COLO668 (cell line): ENCODE data around the gene TMPRSS15.

Source experiments
- DNase-seq: peaks from one replicate; lab custom pipeline; 2025; ENCODE audit not compliant: unreplicated experiment; lab: John Stamatoyannopoulos, UW

TMPRSS15 gene

GRCh38 chr21:18350216-18350615 is 53.4 kb downstream of the TMPRSS15 start:
- no peak for DNase-seq

- no peak for DNase-seq
These were observed 54.1 kb downstream of the TMPRSS15 start for GRCh38 chr21:18349468-18349867.

- no peak for DNase-seq
These were observed 63.1 kb downstream of the TMPRSS15 start for GRCh38 chr21:18340387-18340942.

GRCh38 chr21:18335651-18336236 is 67.8 kb downstream of the TMPRSS15 start:
- DNase-seq: no peak

- DNase-seq: no peak
These were observed 69.5 kb downstream of the TMPRSS15 start for GRCh38 chr21:18334066-18334465.

GRCh38 chr21:18318156-18318555 is 85.4 kb downstream of the TMPRSS15 start:
- DNase-seq: no peak

GRCh38 chr21:18298228-18298627 is 105.4 kb downstream of the TMPRSS15 start:
- DNase-seq: no peak

- no peak for DNase-seq
These were observed 109.5 kb downstream of the TMPRSS15 start for GRCh38 chr21:18294100-18294499.

- DNase-seq: no peak
These were observed 113.7 kb downstream of the TMPRSS15 start for GRCh38 chr21:18289876-18290275.

- DNase-seq: no peak
These were observed 118.2 kb downstream of the TMPRSS15 start for GRCh38 chr21:18285379-18285778.

GRCh38 chr21:18275781-18276180 is 127.8 kb downstream of the TMPRSS15 start:
- no peak for DNase-seq

- DNase-seq: no peak
These were observed 129.2 kb downstream of the TMPRSS15 start for GRCh38 chr21:18274370-18274769.

- no peak for DNase-seq
These were observed 130.2 kb downstream of the TMPRSS15 start for GRCh38 chr21:18273400-18273799.

- no peak for DNase-seq
These were observed 133.7 kb downstream of the TMPRSS15 start for GRCh38 chr21:18269856-18270255.

- DNase-seq: no peak
These were observed 134.7 kb downstream of the TMPRSS15 start for GRCh38 chr21:18268906-18269305.

- DNase-seq: no peak
These were observed 136.1 kb downstream of the TMPRSS15 start for GRCh38 chr21:18267496-18267895.

- no peak for DNase-seq
These were observed 137.6 kb downstream of the TMPRSS15 start for GRCh38 chr21:18265944-18266343.

- DNase-seq: no peak
These were observed 149.8 kb downstream of the TMPRSS15 start for GRCh38 chr21:18253799-18254198.

- DNase-seq: no peak
These were observed 150.4 kb downstream of the TMPRSS15 start for GRCh38 chr21:18253221-18253620.

GRCh38 chr21:18252680-18253079 is 150.9 kb downstream of the TMPRSS15 start:
- no peak for DNase-seq

- DNase-seq: no peak
These were observed 151.3 kb downstream of the TMPRSS15 start for GRCh38 chr21:18252256-18252655.

- DNase-seq: no peak
These were observed 152.5 kb downstream of the TMPRSS15 start for GRCh38 chr21:18251065-18251464.

GRCh38 chr21:18249672-18250071 is 153.9 kb downstream of the TMPRSS15 start:
- DNase-seq: no peak
